ENCODE data around the gene AADACL3.
"Not testable (repeated sequence)": the region's sequence is repeated elsewhere in the genome, so short reads cannot be mapped to it uniquely, and the experiment has no call there.

DNA sequence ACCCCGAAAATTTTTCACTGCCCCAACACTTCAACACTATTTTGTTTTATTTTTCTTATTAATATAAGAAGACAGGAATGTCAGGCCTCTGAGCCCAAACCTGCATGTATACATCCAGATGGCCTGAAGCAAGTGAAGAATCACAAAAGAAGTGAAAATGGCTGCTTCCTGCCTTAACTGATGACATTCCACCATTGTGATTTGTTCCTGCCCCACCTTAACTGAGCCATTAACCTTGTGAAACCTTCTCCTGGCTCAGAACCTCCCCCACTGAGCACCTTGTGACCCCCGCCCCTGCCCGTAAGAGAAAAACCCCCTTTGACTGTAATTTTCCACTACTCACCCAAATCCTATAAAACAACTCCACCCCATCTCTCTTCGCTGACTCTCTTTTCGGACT, 2.3 kb upstream of the AADACL3 start:
- TF ChIP-seq, protein P1, sequence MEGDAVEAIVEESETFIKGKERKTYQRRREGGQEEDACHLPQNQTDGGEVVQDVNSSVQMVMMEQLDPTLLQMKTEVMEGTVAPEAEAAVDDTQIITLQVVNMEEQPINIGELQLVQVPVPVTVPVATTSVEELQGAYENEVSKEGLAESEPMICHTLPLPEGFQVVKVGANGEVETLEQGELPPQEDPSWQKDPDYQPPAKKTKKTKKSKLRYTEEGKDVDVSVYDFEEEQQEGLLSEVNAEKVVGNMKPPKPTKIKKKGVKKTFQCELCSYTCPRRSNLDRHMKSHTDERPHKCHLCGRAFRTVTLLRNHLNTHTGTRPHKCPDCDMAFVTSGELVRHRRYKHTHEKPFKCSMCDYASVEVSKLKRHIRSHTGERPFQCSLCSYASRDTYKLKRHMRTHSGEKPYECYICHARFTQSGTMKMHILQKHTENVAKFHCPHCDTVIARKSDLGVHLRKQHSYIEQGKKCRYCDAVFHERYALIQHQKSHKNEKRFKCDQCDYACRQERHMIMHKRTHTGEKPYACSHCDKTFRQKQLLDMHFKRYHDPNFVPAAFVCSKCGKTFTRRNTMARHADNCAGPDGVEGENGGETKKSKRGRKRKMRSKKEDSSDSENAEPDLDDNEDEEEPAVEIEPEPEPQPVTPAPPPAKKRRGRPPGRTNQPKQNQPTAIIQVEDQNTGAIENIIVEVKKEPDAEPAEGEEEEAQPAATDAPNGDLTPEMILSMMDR (IDR thresholded peaks at IDR 0.05): not testable (repeated sequence)
- not testable (repeated sequence) for TF ChIP-seq POLR2A (IDR thresholded peaks at IDR 0.05)
